NOMO-1 (cell line): ENCODE measurements around the gene FOXO1.

Source experiments
- DNase-seq, 2 experiments: peaks; one replicate each; lab custom pipeline; 2025; ENCODE audit not compliant: unreplicated experiment in 2 of 2; lab: John Stamatoyannopoulos, UW

FOXO1 gene

GRCh38 chr13:40517486-40518480 is 148.7 kb downstream of the FOXO1 start:
- no peak for DNase-seq

DNA sequence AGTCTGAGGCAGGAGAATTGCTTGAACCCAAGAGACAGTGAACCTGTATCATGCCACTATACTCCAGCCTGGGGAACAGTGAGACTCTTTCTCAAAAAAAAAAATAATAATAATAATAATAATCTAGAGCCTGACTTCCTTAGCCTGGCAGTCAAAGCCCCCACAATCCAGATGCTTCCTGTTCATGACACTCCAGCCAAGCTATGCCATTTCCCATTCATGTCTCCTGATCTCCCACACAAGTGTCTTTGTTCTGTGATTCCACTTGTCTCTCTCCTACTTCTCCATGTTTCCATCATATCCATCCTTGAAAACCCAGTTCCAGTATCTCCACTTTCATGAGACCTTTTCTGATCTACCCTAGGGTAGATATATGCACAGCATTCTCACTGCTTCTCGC is 150.7 kb downstream of the FOXO1 start:
- no peak for DNase-seq

DNA sequence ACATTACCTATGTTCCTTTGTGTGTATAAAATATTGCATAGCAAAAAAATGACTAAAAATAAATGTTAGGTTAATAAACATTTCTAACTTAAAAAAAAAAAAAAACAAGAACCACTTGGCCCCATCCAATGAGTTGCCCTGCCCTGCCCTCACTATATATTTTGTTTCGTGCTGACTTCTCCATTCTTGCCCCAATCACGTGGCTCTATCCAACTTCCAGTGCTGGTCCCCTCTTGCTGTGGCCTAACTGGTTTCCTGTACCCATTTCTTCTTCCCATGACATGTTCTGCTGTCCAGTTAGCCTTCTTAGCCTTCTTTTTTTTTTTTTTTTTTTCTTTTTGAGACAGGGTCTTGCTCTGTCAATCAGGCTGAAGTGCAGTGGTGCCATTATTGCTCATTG is 151.6 kb downstream of the FOXO1 start:
- DNase-seq = no peak

DNA sequence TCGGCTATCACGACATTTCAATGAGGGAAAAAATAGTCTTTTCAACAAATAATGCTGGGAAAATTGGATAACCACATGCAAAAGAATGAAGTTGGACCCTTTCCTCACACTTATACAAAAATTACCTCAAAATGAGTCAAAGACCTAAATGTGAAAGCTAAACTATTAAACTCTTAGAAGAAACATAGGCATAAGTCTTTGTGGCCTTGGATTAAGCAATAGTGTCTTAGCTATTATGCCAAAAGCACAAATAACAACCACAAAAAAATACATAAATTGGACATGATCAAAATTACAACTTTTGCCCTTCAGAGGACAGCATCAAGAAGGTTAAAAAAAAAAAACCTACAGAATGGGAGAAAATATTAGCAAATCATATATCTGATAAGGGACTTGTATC is 156.6 kb downstream of the FOXO1 start:
- no peak for DNase-seq

- DNase-seq = no peak
Observed at GRCh38 chr13:40508767-40509342, 157.6 kb downstream of the FOXO1 start.

- DNase-seq = no peak
Observed at GRCh38 chr13:40508127-40508526, 158.3 kb downstream of the FOXO1 start.

DNA sequence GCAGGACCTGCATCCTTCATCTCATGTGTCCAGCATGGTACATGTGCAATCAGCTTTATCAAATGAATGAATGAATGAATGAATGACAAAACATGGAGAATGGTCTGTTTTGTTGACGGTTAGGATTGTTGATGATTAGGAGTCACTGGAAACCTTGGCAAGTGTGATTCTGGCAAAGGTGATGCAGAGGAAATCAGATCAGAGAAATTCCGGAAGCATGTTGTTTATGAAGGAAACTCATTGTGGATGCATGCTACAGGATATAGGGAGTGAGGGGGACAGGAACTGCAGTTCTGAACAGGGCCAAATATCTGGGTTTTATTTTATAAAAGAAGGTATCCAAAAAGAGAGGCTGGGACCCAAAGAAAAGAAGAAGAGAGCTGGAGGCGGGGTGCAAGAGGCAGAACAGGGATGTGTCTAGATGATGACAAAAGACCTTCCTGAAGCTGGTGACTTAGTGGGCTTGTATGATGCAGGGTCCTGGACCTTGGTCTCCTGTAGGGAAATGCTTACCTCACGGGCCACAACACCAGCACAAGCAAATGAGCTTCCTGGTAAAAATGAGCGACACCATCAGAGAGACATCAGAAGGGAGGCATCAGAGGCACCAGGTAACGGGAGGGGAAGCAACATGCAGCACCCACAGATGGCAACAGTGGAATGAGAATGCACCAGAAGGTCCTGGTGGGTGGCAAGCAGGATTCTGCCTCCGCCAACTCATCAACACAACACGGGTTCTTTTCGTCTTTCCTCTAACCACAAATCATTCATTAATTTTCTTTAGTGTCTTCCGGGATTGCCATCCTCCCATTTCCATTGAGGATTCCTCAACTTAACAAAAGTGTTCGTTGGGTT is 159.6 kb downstream of the FOXO1 start:
- DNase-seq = no peak
